ENCODE data around the gene SERPINA9.

SERPINA9 gene

DNA sequence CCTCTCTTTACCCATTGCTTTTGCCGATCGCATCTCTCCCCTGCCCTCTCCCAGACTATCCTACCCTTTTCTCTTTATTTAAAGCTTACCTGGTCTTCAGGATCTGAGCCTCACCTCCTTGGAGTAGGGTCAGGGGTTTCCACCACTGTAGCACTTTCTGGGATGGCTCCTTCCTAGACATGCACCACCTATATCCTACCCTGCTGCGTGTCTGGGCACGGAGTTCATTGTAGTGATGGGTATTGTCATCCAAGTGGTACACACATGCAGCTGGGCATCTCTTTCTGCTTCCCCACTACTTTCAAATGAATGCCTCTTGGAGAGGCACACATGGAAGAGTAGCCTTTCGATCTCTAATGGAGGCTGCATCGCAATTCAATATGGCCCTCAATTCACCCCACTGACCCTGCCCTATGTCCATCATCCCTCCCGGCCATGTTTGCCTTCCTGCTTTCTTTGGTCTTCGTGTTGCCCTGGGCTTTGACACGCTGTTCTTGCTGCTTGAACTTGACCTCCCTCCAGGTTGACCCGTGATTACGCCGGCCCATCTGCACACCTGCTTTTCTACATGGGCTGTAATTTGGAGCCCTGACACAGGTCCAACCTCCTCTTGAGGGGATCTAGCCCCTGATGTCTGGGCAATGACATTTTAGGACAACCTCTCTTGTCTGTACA, 34.3 kb downstream of the SERPINA9 start:
- TF ChIP-seq, protein P1, sequence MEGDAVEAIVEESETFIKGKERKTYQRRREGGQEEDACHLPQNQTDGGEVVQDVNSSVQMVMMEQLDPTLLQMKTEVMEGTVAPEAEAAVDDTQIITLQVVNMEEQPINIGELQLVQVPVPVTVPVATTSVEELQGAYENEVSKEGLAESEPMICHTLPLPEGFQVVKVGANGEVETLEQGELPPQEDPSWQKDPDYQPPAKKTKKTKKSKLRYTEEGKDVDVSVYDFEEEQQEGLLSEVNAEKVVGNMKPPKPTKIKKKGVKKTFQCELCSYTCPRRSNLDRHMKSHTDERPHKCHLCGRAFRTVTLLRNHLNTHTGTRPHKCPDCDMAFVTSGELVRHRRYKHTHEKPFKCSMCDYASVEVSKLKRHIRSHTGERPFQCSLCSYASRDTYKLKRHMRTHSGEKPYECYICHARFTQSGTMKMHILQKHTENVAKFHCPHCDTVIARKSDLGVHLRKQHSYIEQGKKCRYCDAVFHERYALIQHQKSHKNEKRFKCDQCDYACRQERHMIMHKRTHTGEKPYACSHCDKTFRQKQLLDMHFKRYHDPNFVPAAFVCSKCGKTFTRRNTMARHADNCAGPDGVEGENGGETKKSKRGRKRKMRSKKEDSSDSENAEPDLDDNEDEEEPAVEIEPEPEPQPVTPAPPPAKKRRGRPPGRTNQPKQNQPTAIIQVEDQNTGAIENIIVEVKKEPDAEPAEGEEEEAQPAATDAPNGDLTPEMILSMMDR (IDR thresholded peaks at IDR 0.05; ENCODE audit: low read depth, low read length) = no peak
- no peak overlapping the region for H3K4me3 ChIP-seq (ENCODE audit: low read depth, low read length)

- TF ChIP-seq, protein P1 (IDR thresholded peaks at IDR 0.05; ENCODE audit: low read depth, low read length) = no peak
- no peak overlapping the region for H3K4me3 ChIP-seq (ENCODE audit: low read depth, low read length)
These were observed 34.9 kb downstream of the SERPINA9 start for GRCh38 chr14:94441130-94441529.

DNA sequence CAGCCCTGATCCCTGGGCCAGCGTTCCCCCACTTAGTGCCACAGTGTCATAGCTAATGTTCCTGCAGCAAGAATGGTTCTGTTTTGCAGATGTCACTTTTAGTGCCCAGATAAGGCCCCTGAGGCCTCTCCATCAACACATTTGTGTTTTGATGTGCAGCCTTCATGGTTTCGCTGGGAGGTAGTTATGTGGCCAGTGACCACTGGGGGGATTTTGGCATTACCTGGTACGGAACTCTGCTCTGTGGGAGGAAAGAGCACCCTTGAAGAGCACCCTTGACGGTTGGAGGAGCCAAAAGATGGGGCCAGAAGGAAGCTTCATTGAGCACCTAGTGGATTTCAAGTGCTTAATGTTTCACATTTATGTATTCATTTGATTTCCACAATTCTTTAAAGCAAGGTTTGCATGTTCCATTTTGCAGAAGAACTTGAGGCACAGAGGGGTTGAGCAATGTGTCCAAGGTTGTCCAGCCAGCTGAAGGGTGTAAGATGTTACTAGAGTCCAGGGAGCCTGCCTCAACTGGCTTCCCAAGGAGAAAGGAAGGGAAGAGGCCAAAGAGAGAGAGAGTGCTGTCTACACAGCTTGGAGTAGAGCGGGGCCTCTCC, 36.4 kb downstream of the SERPINA9 start:
- TF ChIP-seq, protein P1 (IDR thresholded peaks at IDR 0.05; ENCODE audit: low read depth, low read length) = no peak

DNA sequence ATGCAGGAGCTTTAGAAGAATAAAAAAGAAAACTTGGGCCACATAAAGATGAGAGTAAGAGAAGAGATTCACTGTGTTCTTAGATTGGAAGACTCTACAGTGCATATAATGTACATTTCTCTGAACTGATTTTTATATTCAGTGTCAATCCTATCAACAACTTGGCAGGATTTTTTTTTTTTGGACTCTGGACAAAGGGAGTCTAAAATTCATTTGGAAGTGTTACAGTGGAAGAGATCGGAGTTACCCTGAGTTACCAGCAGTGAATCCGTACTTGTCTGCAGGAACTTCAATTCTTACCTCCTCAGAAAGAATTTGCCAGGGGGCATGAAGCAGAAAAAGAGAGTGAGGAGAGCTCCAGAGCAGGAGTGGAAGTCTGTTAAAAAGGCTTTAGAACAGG, 47.4 kb downstream of the SERPINA9 start:
- TF ChIP-seq, protein P1 (IDR thresholded peaks at IDR 0.05; ENCODE audit: low read depth, low read length) = no peak
- no peak overlapping the region for H3K4me3 ChIP-seq (ENCODE audit: low read depth, low read length)

More for the DNA sequence above, 36.4 kb downstream of the SERPINA9 start:
- H3K4me3 ChIP-seq (ENCODE audit: low read depth, low read length) = no peak overlapping the region

DNA sequence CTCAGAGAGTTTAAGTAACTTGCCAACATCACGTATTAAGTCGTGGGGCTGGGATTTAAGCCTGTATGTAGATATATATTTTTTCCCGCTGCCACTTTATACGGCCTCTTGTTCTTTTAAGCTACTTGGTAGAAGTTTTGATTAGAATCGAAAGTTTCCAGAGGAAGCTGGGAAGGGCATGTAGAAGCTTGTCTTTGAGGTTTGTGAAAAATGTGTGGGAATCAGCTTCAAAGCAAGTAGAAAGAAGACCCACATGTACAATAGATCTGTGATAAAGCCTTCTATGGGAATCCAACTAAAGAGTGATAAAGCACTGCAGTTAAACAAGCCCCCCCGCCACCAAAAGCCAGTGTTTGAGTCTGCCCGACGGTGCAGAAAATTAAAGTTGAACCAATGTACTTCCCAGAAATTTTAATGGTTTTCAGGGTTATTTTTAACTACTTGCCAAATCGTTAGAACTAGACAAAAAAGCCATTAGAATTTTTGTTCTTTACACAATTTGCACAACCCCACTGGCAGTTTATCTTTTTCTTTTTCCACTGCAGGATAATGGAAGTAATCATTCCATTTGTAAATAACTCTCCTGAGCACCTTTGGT, 48.9 kb downstream of the SERPINA9 start:
- no peak overlapping the region for H3K4me3 ChIP-seq (ENCODE audit: low read depth, low read length)
- TF ChIP-seq, protein P1 (IDR thresholded peaks at IDR 0.05; ENCODE audit: low read depth, low read length) = no peak

- H3K4me3 ChIP-seq (ENCODE audit: low read depth, low read length) = no peak overlapping the region
- TF ChIP-seq, protein P1 (IDR thresholded peaks at IDR 0.05; ENCODE audit: low read depth, low read length) = no peak
These were observed 49.5 kb downstream of the SERPINA9 start for GRCh38 chr14:94426526-94426925.

DNA sequence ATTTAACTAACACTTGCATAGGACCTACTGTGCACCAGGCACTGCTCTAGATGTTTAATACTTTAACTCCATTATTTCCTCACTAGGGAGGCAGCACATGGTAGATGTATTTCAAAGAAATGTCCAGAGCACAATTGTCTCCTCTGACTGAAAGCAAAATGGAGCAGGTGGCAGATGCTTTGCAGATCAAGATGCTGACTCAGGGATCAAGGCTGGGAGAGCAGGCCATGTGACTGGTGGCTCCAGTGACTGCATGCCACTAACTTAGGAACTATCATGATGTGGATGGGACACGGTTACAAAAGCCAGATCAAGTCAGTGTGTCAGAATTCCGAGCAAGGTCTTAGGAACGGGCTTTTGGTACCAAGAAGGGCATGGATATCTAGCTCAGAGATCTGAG, 51.6 kb downstream of the SERPINA9 start:
- no peak overlapping the region for H3K4me3 ChIP-seq (ENCODE audit: low read depth, low read length)
- TF ChIP-seq, protein P1 (IDR thresholded peaks at IDR 0.05; ENCODE audit: low read depth, low read length) = no peak
